Ecto neural progenitor cell (in vitro differentiated cells): ENCODE data around the gene HOXB3.
"Not testable (repeated sequence)": the region's sequence is repeated elsewhere in the genome, so short reads cannot be mapped to it uniquely, and the experiment has no call there.

ENCODE experiments used
- DNase-seq: peaks from one replicate; pipeline ENCODE4 v3.0.0-alpha.2; 2018; ENCODE audit warnings: low spot score

HOXB3 gene

GRCh38 chr17:48526608-48527546 lies 63.2 kb downstream of the HOXB3 start:
- peak; percentile 85 for DNase-seq

GRCh38 chr17:48523010-48523409 lies 67.0 kb downstream of the HOXB3 start:
- no peak for DNase-seq

- DNase-seq, result no peak
Measured at GRCh38 chr17:48522031-48522653, 67.9 kb downstream of the HOXB3 start.

DNA sequence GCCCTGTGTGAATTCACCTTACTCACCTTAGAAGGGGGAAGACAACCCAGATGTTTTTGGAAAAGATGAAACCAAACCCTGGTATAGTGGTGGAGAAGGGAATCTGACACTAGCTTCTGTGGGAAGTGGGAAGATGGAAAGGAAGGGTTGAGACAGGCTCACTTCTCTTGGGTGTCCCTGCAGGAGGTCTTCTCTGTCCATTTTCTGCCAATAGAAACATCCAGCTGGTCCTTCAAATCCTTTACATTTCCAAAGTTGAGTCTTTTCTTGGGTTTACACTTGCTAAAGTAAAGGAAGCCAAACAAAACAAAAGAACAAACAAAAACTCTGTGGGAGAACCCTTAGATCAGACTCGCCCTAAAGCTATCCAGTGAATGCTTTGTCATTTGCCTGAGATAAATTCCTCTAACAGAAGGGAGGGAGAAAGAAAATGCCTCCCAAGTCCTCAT lies 69.4 kb downstream of the HOXB3 start:
- no peak for DNase-seq

DNA sequence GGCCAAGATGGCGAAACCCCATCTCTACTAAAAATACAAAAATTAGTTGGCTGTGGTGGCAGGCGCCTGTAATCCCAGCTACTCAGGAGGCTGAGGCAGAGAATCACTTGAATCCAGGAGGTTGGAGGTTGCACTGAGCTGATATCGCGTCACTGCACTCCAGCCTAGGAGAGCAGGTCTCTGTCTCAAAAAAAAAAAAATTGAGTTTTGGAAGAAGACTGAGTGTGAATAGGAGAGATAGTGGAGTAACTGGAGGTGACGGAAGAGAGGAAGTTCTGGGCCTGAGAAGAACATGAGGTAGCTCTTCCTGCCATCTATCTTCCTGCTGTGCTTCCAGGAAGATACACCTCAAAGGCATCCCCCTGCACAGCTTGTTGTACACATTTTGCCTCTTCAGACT lies 70.6 kb downstream of the HOXB3 start:
- no peak for DNase-seq

GRCh38 chr17:48517478-48517877 lies 72.6 kb downstream of the HOXB3 start:
- no peak for DNase-seq

DNA sequence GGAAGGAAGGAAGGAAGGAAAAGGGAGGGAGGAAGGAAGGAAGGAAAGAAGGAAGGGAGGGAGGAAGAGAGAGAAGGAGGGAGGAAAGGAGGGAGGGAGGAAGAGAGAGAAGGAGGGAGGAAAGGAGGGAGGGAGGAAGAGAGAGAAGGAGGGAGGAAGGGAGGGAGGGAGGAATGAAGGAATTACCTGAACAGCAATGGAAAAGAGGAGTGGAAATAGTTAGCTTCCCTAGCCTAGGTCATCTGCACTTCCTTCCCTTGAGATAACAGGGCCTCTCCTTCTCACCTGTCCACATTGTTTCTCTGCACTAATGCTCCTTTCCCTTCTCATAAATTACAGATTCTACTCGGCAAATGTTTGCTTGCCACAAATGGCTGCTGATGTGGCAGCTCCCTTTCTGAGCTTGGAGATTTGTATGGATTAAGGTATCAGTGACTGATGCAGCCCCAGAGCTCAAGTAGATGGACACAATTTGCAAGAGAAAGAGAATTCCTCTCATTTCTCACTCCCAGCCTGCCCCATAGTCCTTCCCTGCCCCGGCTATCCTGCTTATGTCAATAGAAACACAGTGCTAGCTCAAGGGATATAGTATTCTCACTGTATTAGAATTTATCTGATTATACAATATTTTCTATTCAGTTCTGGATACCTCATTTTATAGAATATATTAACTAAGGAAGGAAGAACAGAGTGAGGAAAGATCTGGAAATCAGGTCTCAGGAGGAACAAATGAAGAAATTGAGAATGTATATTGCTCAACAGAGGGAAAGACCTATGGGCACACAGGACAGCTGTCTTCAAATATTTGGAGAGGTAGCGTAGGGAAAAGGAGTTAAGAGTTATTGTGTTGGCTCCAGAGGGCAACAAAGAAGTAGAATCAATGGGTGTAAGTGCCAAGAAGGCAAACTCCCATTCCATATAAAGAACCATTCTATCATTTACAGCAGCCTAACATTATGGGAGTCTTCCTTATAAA lies 73.8 kb downstream of the HOXB3 start:
- DNase-seq, result no peak

- DNase-seq, result no peak
Measured at GRCh38 chr17:48514477-48514876, 75.6 kb downstream of the HOXB3 start.

- DNase-seq, result no peak
Measured at GRCh38 chr17:48513666-48514455, 76.2 kb downstream of the HOXB3 start.

- DNase-seq, result no peak
Measured at GRCh38 chr17:48513097-48513496, 76.9 kb downstream of the HOXB3 start.

DNA sequence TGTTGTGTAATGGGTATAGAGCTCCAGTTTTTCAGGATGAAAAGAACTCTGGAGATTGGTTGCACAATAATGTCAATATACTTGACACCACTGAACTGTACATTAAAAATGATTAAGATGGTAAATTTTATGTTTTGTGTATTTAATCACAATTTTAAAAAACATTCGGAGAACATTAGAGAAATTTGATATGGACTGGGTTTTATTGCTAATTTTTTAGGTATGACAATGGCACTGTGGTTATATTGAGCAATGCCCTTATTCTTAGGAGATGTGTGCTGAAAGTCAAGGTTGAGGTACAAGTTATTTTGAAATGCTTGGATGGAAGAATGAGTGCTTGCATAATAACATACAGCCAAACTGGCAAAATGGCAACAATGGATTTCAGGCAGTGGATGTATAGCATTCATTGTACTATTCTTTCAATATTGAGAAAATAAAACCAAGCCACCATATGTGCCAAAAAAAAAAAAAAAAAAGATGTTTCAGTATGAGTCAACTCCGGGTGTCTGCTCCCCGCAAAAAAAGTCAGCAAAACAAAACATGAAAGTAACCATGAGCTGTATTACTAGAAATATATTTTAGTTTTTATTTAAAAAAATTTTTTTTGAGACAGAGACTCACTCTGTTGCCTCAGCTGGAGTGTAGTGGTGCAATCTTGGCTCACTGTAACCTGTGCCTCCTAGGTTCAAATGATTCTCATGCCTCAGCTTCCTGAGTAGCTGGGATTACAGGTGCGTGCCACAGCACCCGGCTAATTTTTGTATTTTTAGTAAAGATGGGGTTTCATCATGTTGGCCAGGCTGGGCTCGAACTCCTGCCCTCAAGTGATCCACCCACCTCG lies 79.1 kb downstream of the HOXB3 start:
- no peak for DNase-seq

DNA sequence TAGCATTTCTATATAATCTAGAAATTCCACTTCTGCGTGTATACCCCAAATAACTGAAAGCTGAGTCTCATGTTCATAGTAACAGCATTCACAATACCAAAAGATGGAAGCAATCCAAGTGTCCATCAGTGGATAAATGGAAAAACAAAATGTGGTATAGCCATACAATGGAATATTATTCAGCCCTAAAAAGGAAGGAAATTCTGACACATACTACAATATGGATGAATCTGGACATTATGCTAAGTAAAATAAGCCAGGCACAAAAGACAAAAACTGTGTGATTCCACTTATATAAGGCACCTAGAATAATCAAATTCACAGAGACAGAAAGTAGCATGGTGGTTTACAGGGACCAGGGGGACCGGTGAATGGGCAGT lies 79.7 kb downstream of the HOXB3 start:
- DNase-seq, result no peak

DNA sequence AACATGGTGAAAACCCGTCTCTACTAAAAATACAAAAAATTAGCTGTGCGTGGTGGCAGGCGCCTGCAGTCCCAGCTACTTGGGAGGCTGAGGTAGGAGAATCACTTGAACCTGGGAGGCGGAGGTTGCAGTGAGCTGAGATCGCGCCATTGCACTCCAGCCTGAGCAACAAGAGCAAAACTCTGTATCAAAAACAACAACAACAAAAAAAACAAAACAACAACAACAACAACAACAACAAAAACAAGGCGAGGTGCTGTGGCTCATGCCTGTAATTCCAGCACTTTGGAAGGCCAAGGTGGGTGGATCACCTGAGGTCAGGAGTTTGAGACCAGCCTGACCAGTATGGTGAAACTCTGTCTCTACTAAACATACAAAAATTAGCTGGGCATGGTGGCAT lies 80.3 kb downstream of the HOXB3 start:
- not testable (repeated sequence) for DNase-seq

DNA sequence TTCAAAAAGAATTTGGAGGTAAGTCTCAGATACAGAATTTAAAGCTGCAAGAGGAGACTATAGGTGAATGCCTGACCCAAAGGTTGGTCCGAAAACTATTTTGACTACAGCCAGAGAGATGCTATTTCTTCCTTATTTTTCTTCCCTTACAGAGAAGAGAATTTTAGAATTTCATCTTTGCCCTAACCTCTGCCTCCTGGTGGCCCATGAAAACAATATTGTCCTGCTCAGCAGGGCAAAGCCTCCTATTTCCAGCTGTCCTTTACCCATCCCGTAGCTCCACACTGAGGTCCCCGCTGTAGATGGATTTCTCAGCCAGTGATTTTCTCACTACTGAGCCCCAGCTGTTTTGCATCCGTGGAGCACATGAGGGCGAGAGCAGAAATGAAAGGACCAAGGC lies 83.8 kb downstream of the HOXB3 start:
- no peak for DNase-seq

DNA sequence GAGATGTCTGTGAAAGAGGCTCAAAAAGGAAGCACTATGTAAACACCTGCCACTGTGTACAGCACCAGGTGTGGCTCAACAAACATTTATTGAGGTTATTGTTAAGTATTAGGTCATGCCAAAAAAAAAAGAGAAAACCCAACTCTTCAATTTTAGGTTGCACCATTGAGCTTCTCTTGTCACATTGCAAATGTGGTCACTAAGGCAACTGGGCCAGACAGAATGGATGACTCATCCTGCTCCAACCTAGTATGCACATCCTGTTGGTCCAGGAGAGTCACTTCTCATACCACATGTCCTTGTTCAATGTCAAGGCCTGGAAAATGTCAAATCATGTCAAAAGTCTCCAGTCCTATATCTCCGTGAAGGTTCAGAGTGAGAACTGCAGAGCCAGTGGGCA lies 84.3 kb downstream of the HOXB3 start:
- DNase-seq, result no peak

DNA sequence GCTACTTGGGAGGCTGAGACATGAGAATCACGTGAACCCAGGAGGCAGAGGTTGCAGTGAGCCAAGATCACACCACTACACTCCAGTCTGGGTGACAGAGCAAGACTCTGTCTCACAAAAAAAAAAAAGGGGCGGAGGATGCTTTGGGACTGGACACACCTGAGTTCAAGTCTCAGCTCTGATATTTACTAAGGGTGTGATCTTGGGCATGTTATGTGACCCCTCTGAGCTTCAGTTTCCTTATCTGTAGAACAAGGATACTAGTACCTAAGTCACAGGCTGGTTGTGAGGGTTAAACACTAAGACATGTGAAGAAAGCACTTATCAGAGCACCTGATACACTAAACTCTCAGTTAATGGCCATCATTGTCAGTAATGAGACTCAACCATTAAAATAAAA lies 85.1 kb downstream of the HOXB3 start:
- DNase-seq, result no peak

DNA sequence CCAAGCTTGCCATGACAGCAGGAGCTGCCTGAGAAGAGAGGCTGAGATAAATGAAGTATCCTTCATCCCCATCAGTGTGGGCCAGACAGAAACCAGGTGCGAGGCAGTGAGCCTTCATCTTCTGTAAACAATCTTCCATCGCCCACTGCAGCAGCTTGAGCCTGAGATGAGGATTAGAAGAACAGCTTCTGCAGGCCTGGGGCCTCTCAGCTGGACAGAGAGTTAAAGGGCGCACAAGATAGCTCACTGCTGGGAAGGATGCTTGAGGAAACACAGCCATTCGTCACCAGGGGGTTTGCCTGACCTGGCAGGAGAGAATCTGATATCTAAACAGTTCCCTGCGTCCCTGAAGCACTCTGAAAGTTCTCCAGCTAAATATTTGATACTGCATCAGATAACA lies 86.3 kb downstream of the HOXB3 start:
- no peak for DNase-seq

GRCh38 chr17:48502901-48503300 lies 87.1 kb downstream of the HOXB3 start:
- DNase-seq, result no peak

DNA sequence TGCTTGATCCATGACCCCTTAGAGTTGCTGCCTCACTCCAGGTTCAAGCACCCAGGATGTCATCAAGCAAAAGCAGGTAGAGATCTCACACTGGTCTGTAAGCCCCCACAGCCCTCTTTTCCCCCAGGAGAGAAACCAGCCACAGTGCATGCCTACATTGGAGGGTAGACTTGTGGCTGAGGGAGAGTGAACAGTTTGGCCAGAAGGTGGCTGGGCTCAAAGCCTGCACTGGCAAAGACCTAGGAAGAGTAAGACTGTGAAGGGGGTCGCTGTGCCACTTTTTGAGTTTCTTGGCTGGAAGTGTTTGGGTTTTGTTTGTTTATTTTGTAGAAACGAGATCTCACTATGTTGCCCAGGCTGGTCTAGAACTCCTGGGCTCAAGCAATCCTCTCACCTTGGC lies 87.7 kb downstream of the HOXB3 start:
- no peak for DNase-seq
